GM06990 (cell line): ENCODE measurements around the gene EFCAB3.
"Not testable (repeated sequence)": the region's sequence is repeated elsewhere in the genome, so short reads cannot be mapped to it uniquely, and the experiment has no call there.

Experiments used
- DNase-seq: peaks from one replicate; pipeline ENCODE4 v3.0.0-alpha.2; 2011; ENCODE audit not compliant: insufficient read length; ENCODE audit errors: extremely low read depth
- H3K27me3 ChIP-seq: replicated peaks from 2 replicates; pipeline ENCODE4 v1.6.0; 2011; ENCODE audit warnings: low read length; ENCODE audit not compliant: control insufficient read depth, insufficient read depth
- H3K36me3 ChIP-seq: 2 replicates; pipeline ENCODE4 v1.5.1; 2011; ENCODE audit warnings: low read length; ENCODE audit not compliant: control insufficient read depth, insufficient read depth
- H3K4me3 ChIP-seq: replicated peaks from 2 replicates; pipeline ENCODE4 v1.5.1; 2011; ENCODE audit warnings: low read depth, mild to moderate bottlenecking, control low read depth, low read length
- CTCF ChIP-seq: IDR thresholded peaks from 2 replicates; pipeline ENCODE4 v1.5.1; 2011; ENCODE audit warnings: low read length, control low read depth, mild to moderate bottlenecking, inconsistent platforms; ENCODE audit not compliant: insufficient read depth, poor library complexity, severe bottlenecking

EFCAB3 gene

GRCh38 chr17:62444063-62444462 is 63.7 kb downstream of the EFCAB3 start:
- no peak for DNase-seq
- TF ChIP-seq CTCF = no peak
- Histone ChIP-seq H3K4me3 (no peak overlapping the region), H3K27me3 (no peaks in the 10 kb centered on the region), H3K36me3 (peaks cover 18% of the 10 kb centered on the region)

GRCh38 chr17:62445791-62446190 is 65.4 kb downstream of the EFCAB3 start:
- H3K4me3 ChIP-seq, H3K27me3 ChIP-seq, DNase-seq: not testable (repeated sequence)
- peaks cover 18% of the 10 kb centered on the region for H3K36me3 ChIP-seq

- not testable (repeated sequence) for H3K36me3 ChIP-seq, H3K27me3 ChIP-seq, DNase-seq, H3K4me3 ChIP-seq
Measured at GRCh38 chr17:62452195-62452594, 71.8 kb downstream of the EFCAB3 start.

GRCh38 chr17:62453041-62453440 is 72.7 kb downstream of the EFCAB3 start:
- not testable (repeated sequence) for H3K36me3 ChIP-seq, H3K4me3 ChIP-seq, DNase-seq, H3K27me3 ChIP-seq

GRCh38 chr17:62453656-62454055 is 73.3 kb downstream of the EFCAB3 start:
- H3K4me3 ChIP-seq = 0 out of 2 replicates have a peak overlapping the region, but pooled peaks have one; percentile 9
- DNase-seq = peak; percentile 54
- not testable (repeated sequence) for H3K27me3 ChIP-seq, H3K36me3 ChIP-seq

- not testable (repeated sequence) for H3K27me3 ChIP-seq, DNase-seq, H3K36me3 ChIP-seq
- 0 out of 2 replicates have a peak overlapping the region, but pooled peaks have one; percentile 9 for H3K4me3 ChIP-seq
Measured at GRCh38 chr17:62454111-62454510, 73.8 kb downstream of the EFCAB3 start.

- no peak for TF ChIP-seq CTCF
- no peaks in the 10 kb centered on the region for H3K27me3 ChIP-seq
- no peak for DNase-seq
- no peak overlapping the region for H3K4me3 ChIP-seq
- H3K36me3 ChIP-seq = no peaks in the 10 kb centered on the region
Measured at GRCh38 chr17:62456016-62456415, 75.7 kb downstream of the EFCAB3 start.

GRCh38 chr17:62458483-62458882 is 78.1 kb downstream of the EFCAB3 start:
- H3K27me3 ChIP-seq, H3K36me3 ChIP-seq, DNase-seq: not testable (repeated sequence)
- H3K4me3 ChIP-seq = peak overlapping the region; percentile 55

- not testable (repeated sequence) for H3K27me3 ChIP-seq, H3K36me3 ChIP-seq, DNase-seq, H3K4me3 ChIP-seq
Measured at GRCh38 chr17:62464422-62464821, 84.1 kb downstream of the EFCAB3 start.

GRCh38 chr17:62465271-62465670 is 84.9 kb downstream of the EFCAB3 start:
- not testable (repeated sequence) for H3K36me3 ChIP-seq, H3K4me3 ChIP-seq, H3K27me3 ChIP-seq, DNase-seq
